RKO (cell line): ENCODE measurements around the gene C1orf174.
"Not testable (repeated sequence)": the region's sequence is repeated elsewhere in the genome, so short reads cannot be mapped to it uniquely, and the experiment has no call there.

ENCODE experiments used
- DNase-seq: peaks from one replicate; pipeline ENCODE4 v3.0.0-alpha.2; 2016; ENCODE audit warnings: low spot score

Gene C1orf174

GRCh38 chr1:3925762-3926161, 25.7 kb upstream of the C1orf174 start:
- DNase-seq, result no peak

- no peak for DNase-seq
Observed at GRCh38 chr1:3925256-3925655, 25.2 kb upstream of the C1orf174 start.

DNA sequence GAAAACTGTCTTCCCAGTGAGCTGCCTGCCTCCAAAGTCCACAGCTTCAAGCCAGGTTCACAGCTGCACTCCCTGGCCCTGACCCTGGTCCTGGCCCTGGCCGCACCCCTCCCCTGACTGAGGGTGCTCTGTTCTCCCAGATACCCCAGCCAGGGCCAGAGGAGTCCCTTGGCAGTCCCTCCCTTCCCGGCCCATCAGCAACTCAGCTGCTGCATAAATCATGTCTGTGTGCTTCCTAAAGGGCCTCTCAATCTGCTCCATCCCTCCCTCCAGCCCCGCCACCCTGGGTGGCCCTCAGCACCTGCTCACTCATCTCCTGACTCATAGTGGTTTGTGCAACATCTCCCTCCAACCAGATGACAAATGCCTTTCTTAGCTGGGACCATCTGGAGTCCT, 24.8 kb upstream of the C1orf174 start:
- DNase-seq, result peak; percentile 40

- DNase-seq, result no peak
Observed at GRCh38 chr1:3924186-3924824, 24.2 kb upstream of the C1orf174 start.

DNA sequence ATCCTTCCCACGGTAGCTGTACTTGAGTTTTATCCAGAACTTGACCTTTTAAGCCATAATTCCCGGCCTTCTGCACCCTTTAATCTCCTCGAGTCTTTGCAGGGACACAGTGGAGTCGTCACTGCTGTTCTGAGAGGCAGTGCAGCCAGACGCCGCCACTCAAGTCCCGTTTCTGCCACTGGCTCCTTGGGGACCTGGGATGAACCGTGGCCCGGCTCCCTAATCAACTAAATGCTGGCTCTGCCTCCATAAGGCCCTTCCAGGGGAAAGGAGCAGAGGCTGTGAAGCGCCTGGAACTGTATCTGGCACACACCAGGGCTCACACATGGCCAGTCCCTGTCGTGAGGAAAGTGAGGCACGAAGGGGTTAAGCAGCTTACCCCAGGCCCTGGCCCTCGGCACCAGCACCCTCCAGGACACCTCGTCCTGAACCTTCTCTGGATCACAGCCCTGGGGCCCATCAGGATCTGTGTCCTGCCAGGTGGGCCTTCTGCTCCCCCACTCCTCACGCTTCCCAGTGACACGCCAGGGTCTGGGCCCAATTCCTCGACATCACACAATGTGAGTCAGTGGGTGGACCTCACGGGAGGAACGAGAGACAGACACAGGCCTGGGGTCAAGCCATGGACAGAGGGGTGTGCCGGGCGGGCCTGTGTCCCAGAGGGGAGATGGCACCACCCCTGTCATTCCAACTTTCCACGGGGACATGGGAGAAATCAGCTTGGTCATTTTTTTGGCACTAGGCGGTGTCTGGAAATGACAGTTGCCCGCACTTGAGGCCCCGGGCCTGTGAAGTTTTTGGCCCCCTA, 23.5 kb upstream of the C1orf174 start:
- DNase-seq, result no peak

DNA sequence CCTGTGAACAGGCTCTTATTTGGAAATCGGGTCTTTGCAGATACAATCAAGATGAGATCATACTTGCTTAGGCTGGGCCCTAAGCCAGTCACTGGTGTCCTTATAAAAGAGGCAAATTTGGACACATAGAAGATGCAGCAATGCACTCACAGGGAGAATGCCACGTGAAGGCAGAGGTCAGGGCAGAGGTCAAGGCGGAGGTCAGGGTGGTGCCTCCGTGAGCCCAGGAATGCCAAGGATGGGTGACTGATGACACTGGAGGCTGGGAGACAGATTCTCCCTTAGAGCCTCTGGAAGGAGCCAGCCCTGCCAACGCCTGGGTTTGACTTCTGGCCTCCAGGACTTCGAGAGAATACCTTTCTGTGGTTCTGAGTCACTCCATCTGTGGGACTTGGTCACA, 22.8 kb upstream of the C1orf174 start:
- no peak for DNase-seq

DNA sequence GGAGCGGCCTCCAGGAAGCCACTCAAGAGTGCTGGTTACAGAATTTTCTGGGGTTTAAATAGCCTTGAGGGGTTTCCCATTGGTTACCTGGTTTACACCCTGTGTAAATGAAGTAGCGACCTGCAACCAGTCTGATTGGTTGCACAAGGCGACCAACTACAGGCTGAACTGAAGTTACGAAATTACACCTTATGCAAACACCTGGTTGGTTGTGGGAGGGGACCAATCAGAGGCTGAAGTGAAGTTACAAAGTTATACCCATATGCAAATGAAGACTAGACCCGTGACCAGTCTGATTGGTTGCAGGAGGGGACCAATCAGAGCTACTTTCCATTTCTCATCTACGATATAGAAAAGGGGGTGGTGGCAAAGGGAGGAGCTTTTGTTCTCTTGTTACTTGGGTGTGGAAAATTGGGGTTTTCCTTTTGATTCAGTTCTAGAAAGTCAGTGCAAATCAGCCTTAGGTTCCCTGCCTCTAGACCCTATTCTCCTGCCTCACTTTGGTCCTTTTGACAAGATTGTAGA, 22.2 kb upstream of the C1orf174 start:
- DNase-seq, result no peak

DNA sequence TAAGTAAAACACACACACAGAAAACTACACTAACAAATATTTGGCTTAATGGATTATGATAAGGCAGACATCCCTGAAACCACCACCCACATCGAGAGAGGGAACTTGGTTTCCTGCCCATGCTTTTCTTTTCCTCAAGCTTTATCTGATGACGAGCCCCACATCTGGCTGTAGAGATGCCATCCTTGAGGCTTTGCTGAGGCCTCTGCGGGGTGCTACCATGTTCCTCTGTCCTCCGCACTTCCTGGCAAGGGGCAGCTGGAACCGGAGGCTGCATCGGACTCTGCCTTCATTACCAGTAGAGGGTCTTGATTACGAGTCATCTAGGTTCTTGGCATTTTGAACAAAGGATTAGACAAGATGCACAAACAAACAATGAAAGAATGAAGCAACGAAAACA, 21.7 kb upstream of the C1orf174 start:
- no peak for DNase-seq

- DNase-seq, result no peak
Observed at GRCh38 chr1:3919706-3920105, 19.6 kb upstream of the C1orf174 start.

DNA sequence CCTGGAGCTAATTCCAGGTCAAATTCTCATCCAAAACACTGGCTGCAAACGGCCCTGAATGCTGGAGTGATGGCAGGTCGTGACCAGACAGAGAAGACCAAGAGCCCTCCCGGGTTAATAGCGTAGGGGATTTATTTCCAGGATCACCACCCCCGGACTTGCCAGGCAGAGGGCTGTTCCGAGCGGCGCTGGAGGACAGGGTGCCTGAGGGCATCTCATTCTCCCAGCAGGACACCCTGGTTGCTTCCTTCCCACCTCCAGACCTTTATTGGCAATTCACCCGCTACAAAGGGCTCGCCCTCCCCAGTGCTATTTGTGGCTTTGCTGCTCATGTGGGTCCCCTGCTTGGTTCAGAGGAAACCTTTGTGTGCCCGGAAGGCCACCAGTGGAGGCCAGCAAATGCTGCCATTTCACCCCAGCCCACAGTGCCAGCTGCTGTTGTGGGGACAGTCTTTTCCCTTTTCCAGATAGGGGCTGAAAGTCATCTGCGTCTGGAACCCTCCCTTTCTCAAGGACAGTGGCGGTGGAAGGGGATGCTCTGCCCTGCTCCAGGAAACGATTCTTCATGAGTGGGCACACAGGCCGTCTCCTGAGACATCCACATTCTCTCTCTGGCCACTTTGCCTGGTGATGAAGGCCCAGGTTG, 19.0 kb upstream of the C1orf174 start:
- DNase-seq, result no peak

DNA sequence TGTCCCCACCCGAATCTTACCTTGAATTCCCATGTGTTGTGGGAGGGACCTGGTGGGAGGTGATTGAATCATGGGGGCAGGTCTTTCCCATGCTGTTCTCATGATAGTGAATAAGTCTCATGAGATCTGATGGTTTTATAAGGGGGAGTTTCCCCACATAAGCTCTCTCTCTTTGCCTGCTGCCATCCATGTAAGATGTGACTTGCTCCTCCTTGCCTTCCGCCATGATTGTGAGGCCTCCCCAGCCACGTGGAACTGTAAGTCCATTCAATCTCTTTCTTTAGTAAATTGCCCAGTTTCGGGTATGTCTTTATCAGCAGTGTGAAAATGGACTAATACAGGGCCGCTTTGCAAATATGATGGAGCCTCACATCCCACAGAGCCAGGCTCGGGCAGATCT, 18.3 kb upstream of the C1orf174 start:
- not testable (repeated sequence) for DNase-seq

- no peak for DNase-seq
Observed at GRCh38 chr1:3917761-3918160, 17.7 kb upstream of the C1orf174 start.

DNA sequence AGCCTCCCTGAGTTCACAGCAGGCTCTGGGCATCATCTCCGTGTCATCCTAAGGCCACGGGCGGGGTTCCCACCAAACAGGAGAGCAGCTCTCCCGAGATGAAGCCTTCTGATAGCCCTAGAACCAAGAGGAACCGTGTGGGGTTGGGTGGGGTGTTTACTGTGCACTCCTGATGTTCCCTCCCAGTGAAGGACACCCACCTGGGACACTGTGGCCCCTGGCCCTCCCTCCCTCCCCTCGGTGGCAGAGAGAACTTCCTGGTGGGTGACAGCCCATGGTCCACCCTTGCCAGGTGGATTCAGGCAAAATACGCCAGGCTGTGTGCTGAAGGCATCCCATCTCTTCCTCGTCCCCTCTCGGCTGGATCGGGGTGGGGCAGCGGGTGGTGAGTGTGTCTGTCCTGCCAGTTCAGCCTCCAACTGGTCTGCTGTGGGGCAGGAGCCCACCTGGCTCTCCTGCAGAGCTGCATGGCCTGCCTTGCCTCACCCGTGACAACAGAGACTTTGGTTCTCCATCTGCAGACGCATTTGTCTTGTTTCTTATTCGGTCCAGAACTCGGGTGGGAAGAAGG, 15.6 kb upstream of the C1orf174 start:
- DNase-seq, result no peak

- DNase-seq, result no peak
Observed at GRCh38 chr1:3914911-3915310, 14.8 kb upstream of the C1orf174 start.

DNA sequence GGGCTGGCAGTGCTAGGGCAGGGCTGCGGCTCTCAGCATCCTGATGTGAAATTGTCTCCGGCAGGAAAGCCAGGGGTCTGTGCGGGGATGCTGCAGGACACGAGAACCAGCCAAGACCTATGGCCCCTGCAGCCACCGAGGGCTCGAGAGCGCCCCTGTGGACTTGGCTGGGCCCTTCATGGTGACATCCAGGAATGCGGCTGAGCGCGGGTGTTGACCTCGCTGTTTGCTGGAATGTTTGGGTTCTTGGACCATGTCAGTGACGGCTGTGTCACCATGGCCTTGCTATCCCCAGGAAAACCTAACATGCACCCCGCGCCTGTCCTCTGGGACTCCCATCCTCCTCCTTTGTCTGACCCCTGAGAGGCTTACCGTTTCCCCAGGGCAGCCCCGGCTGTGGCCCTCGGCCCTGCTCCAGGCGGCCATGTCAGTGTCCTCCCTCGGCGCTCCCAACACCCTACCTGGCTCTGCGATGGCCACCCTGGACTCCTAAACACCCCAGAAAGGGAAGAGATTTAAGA, 14.3 kb upstream of the C1orf174 start:
- DNase-seq, result no peak

DNA sequence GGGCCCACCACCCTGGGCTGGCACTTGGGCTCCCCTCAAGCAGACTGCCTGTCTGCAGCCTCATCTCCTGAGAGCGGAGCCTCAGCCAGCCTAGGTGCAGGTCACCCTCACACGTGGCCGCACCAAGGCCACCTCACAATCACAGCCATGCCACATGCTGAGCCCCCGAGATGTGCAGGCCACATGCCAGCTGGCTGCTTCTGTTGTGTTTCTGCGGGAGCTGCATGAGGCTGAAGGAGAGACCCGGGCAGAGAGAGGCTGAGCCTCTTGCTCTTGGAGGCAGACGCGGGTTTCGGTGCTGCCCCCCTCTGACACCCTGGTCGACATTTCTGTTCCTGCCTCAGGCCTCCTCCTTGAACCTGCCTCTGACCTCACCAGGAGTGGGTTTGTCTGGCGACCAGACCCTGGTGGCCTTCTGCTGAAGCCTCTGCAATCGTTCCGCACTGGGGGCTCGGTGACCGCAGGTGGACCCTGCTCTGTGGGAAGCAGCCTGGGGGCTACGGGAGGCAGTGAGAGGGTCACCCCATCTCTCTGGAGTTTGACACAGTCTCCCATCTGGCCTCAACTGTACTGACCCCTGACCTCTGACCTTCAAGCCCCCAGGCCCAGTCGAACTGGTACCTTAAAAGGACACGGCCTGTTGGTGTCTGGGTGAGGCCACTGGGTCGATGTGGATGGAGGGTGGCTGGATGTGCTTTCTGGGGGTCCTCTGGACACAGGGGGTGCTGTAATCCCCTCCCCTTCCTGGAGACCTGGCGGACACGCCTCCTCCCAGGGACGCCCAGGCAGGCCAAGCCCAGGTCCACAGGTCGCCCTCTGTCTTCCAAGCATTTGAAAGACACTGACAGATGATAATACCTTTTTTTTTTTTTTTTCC, 13.0 kb upstream of the C1orf174 start:
- no peak for DNase-seq

- no peak for DNase-seq
Observed at GRCh38 chr1:3911981-3912808, 12.1 kb upstream of the C1orf174 start.

DNA sequence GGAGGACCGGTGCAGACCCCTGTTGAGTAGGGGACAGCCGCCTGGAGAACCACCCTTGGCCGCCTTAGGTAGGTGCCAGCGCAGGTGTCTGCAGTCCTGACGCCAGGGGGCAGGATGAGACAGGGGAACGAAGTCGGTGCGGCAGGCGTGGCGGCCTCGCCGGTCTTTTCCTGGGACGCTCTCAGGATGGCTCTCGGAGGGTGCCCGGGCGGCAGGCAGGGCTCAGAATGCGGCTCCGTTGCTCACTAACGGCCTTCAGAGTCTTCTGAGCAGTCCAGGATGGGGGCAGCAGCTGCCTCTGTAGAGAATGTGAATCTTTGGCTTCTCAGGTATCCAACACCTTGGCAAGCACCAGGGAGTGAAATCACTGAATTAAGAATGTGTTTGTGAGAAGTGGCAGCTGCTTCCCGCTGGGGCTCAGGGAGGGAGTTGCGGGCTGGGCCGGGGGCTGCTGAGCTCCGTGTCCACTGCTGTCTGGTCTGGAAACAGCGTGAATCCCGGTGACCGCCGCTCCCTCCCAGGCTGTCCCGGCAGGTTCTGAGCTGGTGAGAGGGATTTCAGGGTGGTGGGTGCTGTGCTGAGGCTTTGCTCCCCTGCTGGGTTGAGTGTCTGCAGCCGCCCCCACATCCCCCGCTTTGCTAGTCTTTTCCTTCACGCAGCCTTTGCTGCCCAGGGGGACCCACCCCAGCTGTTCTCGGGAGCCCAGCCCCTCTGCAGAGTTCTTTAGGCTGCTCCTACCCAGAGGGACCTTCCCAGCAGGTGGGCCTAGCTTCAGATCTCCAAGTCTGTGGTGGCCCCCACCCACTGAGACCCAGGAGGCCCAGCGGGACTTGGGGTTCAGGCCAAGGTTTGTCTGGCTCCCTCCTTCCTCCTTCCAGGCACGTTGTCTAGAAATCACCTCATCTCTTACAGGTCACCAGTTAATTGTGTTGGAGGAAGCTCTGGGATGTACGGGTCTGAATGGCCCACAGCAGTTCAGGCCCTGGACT, 11.1 kb upstream of the C1orf174 start:
- peak; percentile 46 for DNase-seq

DNA sequence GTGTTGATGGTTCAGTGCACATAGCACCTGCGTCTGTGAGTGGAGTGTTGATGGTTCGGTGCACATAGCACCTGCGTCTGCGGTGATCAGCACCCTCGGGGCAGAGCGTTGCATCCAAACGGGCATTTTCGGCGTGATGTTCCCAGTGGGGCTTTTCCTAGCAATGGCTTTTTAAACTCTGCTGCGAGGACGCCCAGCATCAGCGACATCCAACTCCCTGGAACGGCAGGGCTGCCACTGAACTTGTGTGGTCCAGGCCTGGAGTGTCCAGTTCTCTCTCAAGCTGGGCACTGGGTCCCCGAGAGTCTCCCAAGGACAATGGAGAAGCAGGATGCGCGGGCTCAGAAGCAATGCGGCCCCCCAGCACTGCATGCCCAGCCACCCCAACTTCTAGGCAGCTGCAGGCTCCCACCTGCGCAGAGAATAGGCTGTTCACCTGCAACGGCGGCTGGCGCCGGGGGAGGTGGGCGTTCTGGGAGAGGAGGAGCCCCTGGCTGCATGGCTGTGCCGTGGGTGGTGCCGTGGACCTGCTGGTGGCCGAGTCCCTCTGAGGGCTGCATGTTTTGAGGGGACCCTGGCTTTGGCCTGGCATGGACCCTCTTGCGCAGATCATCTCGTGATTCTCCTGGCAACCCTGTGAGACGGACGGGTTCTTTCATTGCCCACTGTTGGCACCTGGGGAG, 10.1 kb upstream of the C1orf174 start:
- no peak for DNase-seq
